ENCODE results near the gene SHROOM3.

Gene SHROOM3

GRCh38 chr4:76809594-76810305 lies 374.7 kb downstream of the SHROOM3 start:
- ATAC-seq: no peak
- TF ChIP-seq ZNF8 (CRISPR knock-in tag; IDR thresholded peaks at IDR 0.05) (no peak), ZFP3 (CRISPR knock-in tag; IDR thresholded peaks at IDR 0.05) (no peak), GLIS3 (CRISPR knock-in tag; IDR thresholded peaks at IDR 0.05) (no peak), TCF4 (CRISPR knock-in tag; IDR thresholded peaks at IDR 0.05; ENCODE audit: borderline replicate concordance) (no peak), CSDC2 (CRISPR knock-in tag; IDR thresholded peaks at IDR 0.05) (no peak), BACH2 (CRISPR knock-in tag; IDR thresholded peaks at IDR 0.05; ENCODE audit: borderline replicate concordance) (no peak), OSR1 (CRISPR knock-in tag; IDR thresholded peaks at IDR 0.05) (no peak), TOX (CRISPR knock-in tag; IDR thresholded peaks at IDR 0.05; ENCODE audit: borderline replicate concordance) (no peak), PATZ1 (CRISPR knock-in tag; IDR thresholded peaks at IDR 0.05; ENCODE audit: borderline replicate concordance) (no peak), PPARA (CRISPR knock-in tag; IDR thresholded peaks at IDR 0.05; ENCODE audit: borderline replicate concordance) (no peak), SNAI2 (CRISPR knock-in tag; IDR thresholded peaks at IDR 0.05) (no peak), ZNF565 (CRISPR knock-in tag; conservative IDR thresholded peaks at IDR 0.05; ENCODE audit: low read depth) (no peak), CREB5 (CRISPR knock-in tag; IDR thresholded peaks at IDR 0.05; ENCODE audit: low read depth) (no peak), ISL1 (CRISPR knock-in tag; IDR thresholded peaks at IDR 0.05) (no peak)

- ATAC-seq: peak; percentile 66
- TF ChIP-seq TOX (CRISPR knock-in tag; IDR thresholded peaks at IDR 0.05; ENCODE audit: borderline replicate concordance) (no peak), ARNTL (CRISPR knock-in tag; IDR thresholded peaks at IDR 0.05; ENCODE audit: borderline replicate concordance, low read depth) (no peak), CSDC2 (CRISPR knock-in tag; IDR thresholded peaks at IDR 0.05) (no peak), ZNF565 (CRISPR knock-in tag; conservative IDR thresholded peaks at IDR 0.05; ENCODE audit: low read depth) (no peak), RARB (CRISPR knock-in tag; IDR thresholded peaks at IDR 0.05) (no peak), ZFP30 (CRISPR knock-in tag; IDR thresholded peaks at IDR 0.05) (no peak), ZNF8 (CRISPR knock-in tag; IDR thresholded peaks at IDR 0.05) (no peak), CSRNP3 (CRISPR knock-in tag; IDR thresholded peaks at IDR 0.05) (no peak), SNAI2 (CRISPR knock-in tag; IDR thresholded peaks at IDR 0.05) (no peak), ZNF70 (CRISPR knock-in tag; IDR thresholded peaks at IDR 0.05) (no peak), BACH2 (CRISPR knock-in tag; IDR thresholded peaks at IDR 0.05; ENCODE audit: borderline replicate concordance) (no peak), OSR1 (CRISPR knock-in tag; IDR thresholded peaks at IDR 0.05) (no peak), ESRRG (CRISPR knock-in tag; IDR thresholded peaks at IDR 0.05) (no peak), ZC3H10 (CRISPR knock-in tag; IDR thresholded peaks at IDR 0.05) (no peak), POU6F1 (CRISPR knock-in tag; IDR thresholded peaks at IDR 0.05; ENCODE audit: borderline replicate concordance, low read depth) (no peak), ZFP3 (CRISPR knock-in tag; IDR thresholded peaks at IDR 0.05) (no peak)
Measured at GRCh38 chr4:76811604-76812412, 376.8 kb downstream of the SHROOM3 start.

- no peak for TF ChIP-seq ZNF565 (CRISPR knock-in tag; conservative IDR thresholded peaks at IDR 0.05; ENCODE audit: low read depth)
- no peak for TF ChIP-seq ARNTL (CRISPR knock-in tag; IDR thresholded peaks at IDR 0.05; ENCODE audit: borderline replicate concordance, low read depth)
- no peak for TF ChIP-seq RARB (CRISPR knock-in tag; IDR thresholded peaks at IDR 0.05)
- ATAC-seq: no peak
Measured at GRCh38 chr4:76813070-76813469, 378.0 kb downstream of the SHROOM3 start.
